Neural cell (in vitro differentiated cells): Measurements from ENCODE around the gene SUSD6. TPM values are rescaled to one million over a fixed set of nuclear protein-coding genes. Genes with fewer than 3 reads are reported as not detected.

Source experiments
- H2AFZ ChIP-seq: fragments of 200-600, 300-800 bp; sonication (generic), shearing (Covaris generic); 2 replicates; pipeline ENCODE4 v1.6.0; 2014; ENCODE audit warnings: low read depth, mild to moderate bottlenecking, antibody characterized with exemption, low read length, moderate library complexity
- H3F3A ChIP-seq: fragments of 200-600 bp; shearing (Covaris generic); 2 replicates; pipeline ENCODE4 v1.6.1; 2016; ENCODE audit warnings: mild to moderate bottlenecking, moderate library complexity, mixed read lengths, antibody characterized with exemption, low read length; ENCODE audit not compliant: insufficient read depth, poor library complexity, severe bottlenecking
- H3K27ac ChIP-seq: fragments of 200-600, 300-800 bp; sonication (generic), shearing (Covaris generic); 2 replicates; pipeline ENCODE4 v1.5.1; 2014; ENCODE audit warnings: mild to moderate bottlenecking, low read length, moderate library complexity
- H3K27me3 ChIP-seq: fragments of 300-800, 200-600 bp; sonication (generic), shearing (Covaris generic); 2 replicates; pipeline ENCODE4 v1.6.0; 2014; ENCODE audit warnings: mild to moderate bottlenecking, low read depth, low read length, moderate library complexity; ENCODE audit not compliant: insufficient read depth
- H3K36me3 ChIP-seq: fragments of 300-800, 200-600 bp; sonication (generic), shearing (Covaris generic); 2 replicates; pipeline ENCODE4 v1.5.1; 2014; ENCODE audit warnings: mild to moderate bottlenecking, antibody characterized with exemption, low read length, moderate library complexity; ENCODE audit not compliant: insufficient read depth
- H3K4me2 ChIP-seq: fragments of 300-800, 200-600 bp; sonication (generic), shearing (Covaris generic); 2 replicates; pipeline ENCODE4 v1.6.0; 2014; ENCODE audit warnings: mild to moderate bottlenecking, low read length
- H3K4me3 ChIP-seq: fragments of 300-800, 200-600 bp; sonication (generic), shearing (Covaris generic); 2 replicates; pipeline ENCODE4 v1.5.1; 2014; ENCODE audit warnings: mild to moderate bottlenecking, low read length, moderate library complexity
- H3K79me2 ChIP-seq: fragments of 200-600 bp; shearing (Covaris generic); replicated peaks from 2 replicates; pipeline ENCODE4 v1.6.0; 2014; ENCODE audit warnings: mild to moderate bottlenecking, low read length, moderate library complexity; ENCODE audit not compliant: insufficient read depth
- H3K9ac ChIP-seq: fragments of 300-800, 200-600 bp; sonication (generic), shearing (Covaris generic); 2 replicates; pipeline ENCODE4 v1.6.1; 2016; ENCODE audit warnings: mild to moderate bottlenecking, low read length, mixed read lengths
- H3K9me2 ChIP-seq: fragments of 200-600 bp; shearing (Covaris generic); 2 replicates; pipeline ENCODE4 v1.6.1; 2016; ENCODE audit warnings: mild to moderate bottlenecking, low read length, mixed read lengths; ENCODE audit not compliant: insufficient read depth
- H3K9me3 ChIP-seq: fragments of 200-600, 300-800 bp; sonication (generic), shearing (Covaris generic); 2 replicates; pipeline ENCODE4 v1.6.1; 2016; ENCODE audit warnings: mild to moderate bottlenecking, mixed run types, low read length, moderate library complexity, mixed read lengths
- H4K20me1 ChIP-seq: fragments of 200-600 bp; shearing (Covaris generic); 2 replicates; pipeline ENCODE4 v1.6.1; 2016; ENCODE audit warnings: mild to moderate bottlenecking, mixed run types; ENCODE audit not compliant: insufficient read depth
- EP300 ChIP-seq: fragments of 450-650 bp; conservative IDR thresholded peaks from 2 replicates; pipeline ENCODE4 v1.6.1; 2014; ENCODE audit warnings: antibody characterized with exemption, mild to moderate bottlenecking, moderate library complexity; ENCODE audit not compliant: poor library complexity, severe bottlenecking
- EZH2 ChIP-seq: fragments of 200-600, 300-800 bp; shearing (Covaris generic), sonication (generic); IDR thresholded peaks from 2 replicates; pipeline ENCODE4 v1.6.1; 2014; ENCODE audit warnings: antibody characterized with exemption, low read length, borderline replicate concordance, mild to moderate bottlenecking; ENCODE audit not compliant: insufficient read depth, poor library complexity, severe bottlenecking
- MXI1 ChIP-seq: fragments of 450-650 bp; conservative IDR thresholded peaks from 2 replicates; pipeline ENCODE4 v1.6.1; 2014; ENCODE audit warnings: antibody characterized with exemption, mild to moderate bottlenecking; ENCODE audit not compliant: poor library complexity, severe bottlenecking
- POLR2AphosphoS5 ChIP-seq: IDR thresholded peaks from 2 replicates; pipeline ENCODE4 v1.6.1; 2012
- RAD21 ChIP-seq: fragments of 450-650 bp; conservative IDR thresholded peaks from 2 replicates; pipeline ENCODE4 v1.6.1; 2014; ENCODE audit warnings: antibody characterized with exemption, mild to moderate bottlenecking, moderate library complexity
- REST ChIP-seq: IDR thresholded peaks from 2 replicates; pipeline ENCODE4 v1.6.1; 2012; ENCODE audit warnings: borderline replicate concordance
- SMC3 ChIP-seq: fragments of 450-650 bp; conservative IDR thresholded peaks from 2 replicates; pipeline ENCODE4 v1.6.1; 2014; ENCODE audit warnings: antibody characterized with exemption, mild to moderate bottlenecking, moderate library complexity; ENCODE audit not compliant: poor library complexity
- TAF1 ChIP-seq: IDR thresholded peaks from 2 replicates; pipeline ENCODE4 v1.6.1; 2012; ENCODE audit warnings: low read depth
- polyA plus RNA-seq: library from polyadenylated mRNA; depleted of rRNA; stranded (reverse); fragments of >200 nt; gene quantifications from 2 replicates; pipeline ENCODE4 v1.2.3, GENCODE V29; 2014
- TF ChIP-seq, protein P1 (sequence below): fragments of 450-650 bp; IDR thresholded peaks from 2 replicates; pipeline ENCODE4 v1.5.1; 2014; ENCODE audit warnings: antibody characterized with exemption, mild to moderate bottlenecking, moderate library complexity; ENCODE audit not compliant: poor library complexity, severe bottlenecking

The SUSD6 gene
- polyA plus RNA-seq, 1 donor from 2014 or later, result 5.1 TPM

GRCh38 chr14:69703047-69704039, 91.9 kb downstream of the SUSD6 start:
- Histone ChIP-seq H4K20me1 (no peaks in the 10 kb centered on the region), H3K4me3 (no peak overlapping the region), H2AFZ (no peak overlapping the region), H3F3A (no peaks in the 10 kb centered on the region), H3K4me2 (no peak overlapping the region), H3K9ac (no peak overlapping the region), H3K36me3 (no peaks in the 10 kb centered on the region), H3K9me2 (no peaks in the 10 kb centered on the region), H3K79me2 (no peaks in the 10 kb centered on the region), H3K9me3 (no peaks in the 10 kb centered on the region), H3K27me3 (no peaks in the 10 kb centered on the region), H3K27ac (no peak overlapping the region)
- no peak for TF ChIP-seq EP300
- no peak for TF ChIP-seq RAD21
- no peak for TF ChIP-seq SMC3
- TF ChIP-seq POLR2AphosphoS5, result no peak
- TF ChIP-seq, protein P1, sequence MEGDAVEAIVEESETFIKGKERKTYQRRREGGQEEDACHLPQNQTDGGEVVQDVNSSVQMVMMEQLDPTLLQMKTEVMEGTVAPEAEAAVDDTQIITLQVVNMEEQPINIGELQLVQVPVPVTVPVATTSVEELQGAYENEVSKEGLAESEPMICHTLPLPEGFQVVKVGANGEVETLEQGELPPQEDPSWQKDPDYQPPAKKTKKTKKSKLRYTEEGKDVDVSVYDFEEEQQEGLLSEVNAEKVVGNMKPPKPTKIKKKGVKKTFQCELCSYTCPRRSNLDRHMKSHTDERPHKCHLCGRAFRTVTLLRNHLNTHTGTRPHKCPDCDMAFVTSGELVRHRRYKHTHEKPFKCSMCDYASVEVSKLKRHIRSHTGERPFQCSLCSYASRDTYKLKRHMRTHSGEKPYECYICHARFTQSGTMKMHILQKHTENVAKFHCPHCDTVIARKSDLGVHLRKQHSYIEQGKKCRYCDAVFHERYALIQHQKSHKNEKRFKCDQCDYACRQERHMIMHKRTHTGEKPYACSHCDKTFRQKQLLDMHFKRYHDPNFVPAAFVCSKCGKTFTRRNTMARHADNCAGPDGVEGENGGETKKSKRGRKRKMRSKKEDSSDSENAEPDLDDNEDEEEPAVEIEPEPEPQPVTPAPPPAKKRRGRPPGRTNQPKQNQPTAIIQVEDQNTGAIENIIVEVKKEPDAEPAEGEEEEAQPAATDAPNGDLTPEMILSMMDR, result no peak
- TF ChIP-seq MXI1, result no peak
- no peak for TF ChIP-seq TAF1
- no peak for TF ChIP-seq EZH2
- no peak for TF ChIP-seq REST

GRCh38 chr14:69704319-69704718, 92.9 kb downstream of the SUSD6 start:
- Histone ChIP-seq H3K4me3 (no peak overlapping the region), H3K9me3 (no peaks in the 10 kb centered on the region), H3K9ac (no peak overlapping the region), H3K9me2 (no peaks in the 10 kb centered on the region), H3F3A (no peaks in the 10 kb centered on the region), H3K27me3 (no peaks in the 10 kb centered on the region), H3K36me3 (peaks cover under 1% of the 10 kb centered on the region), H2AFZ (no peak overlapping the region), H3K27ac (no peak overlapping the region), H4K20me1 (no peaks in the 10 kb centered on the region), H3K4me2 (no peak overlapping the region), H3K79me2 (no peaks in the 10 kb centered on the region)
- TF ChIP-seq RAD21 (no peak), POLR2AphosphoS5 (no peak), SMC3 (no peak), MXI1 (no peak), TAF1 (no peak), EP300 (no peak), EZH2 (no peak), REST (no peak)
- TF ChIP-seq, protein P1, result no peak
